NCI-H128 (cell line): ENCODE data around the gene C1orf174.
"Not testable (repeated sequence)": the region's sequence is repeated elsewhere in the genome, so short reads cannot be mapped to it uniquely, and the experiment has no call there.

Experiments used
- DNase-seq: peaks from one replicate; lab custom pipeline; 2025; ENCODE audit not compliant: unreplicated experiment; lab: John Stamatoyannopoulos, UW

Gene C1orf174

GRCh38 chr1:3926956-3927355 is 26.9 kb upstream of the C1orf174 start:
- DNase-seq = no peak

GRCh38 chr1:3925762-3926161 is 25.7 kb upstream of the C1orf174 start:
- DNase-seq = no peak

- no peak for DNase-seq
Observed at GRCh38 chr1:3925256-3925655, 25.2 kb upstream of the C1orf174 start.

GRCh38 chr1:3924825-3925220 is 24.8 kb upstream of the C1orf174 start:
- DNase-seq = peak; percentile 31

- DNase-seq = no peak
Observed at GRCh38 chr1:3924186-3924824, 24.2 kb upstream of the C1orf174 start.

GRCh38 chr1:3923378-3924185 is 23.5 kb upstream of the C1orf174 start:
- no peak for DNase-seq

GRCh38 chr1:3922851-3923250 is 22.8 kb upstream of the C1orf174 start:
- DNase-seq = no peak

GRCh38 chr1:3922201-3922725 is 22.2 kb upstream of the C1orf174 start:
- DNase-seq = no peak

GRCh38 chr1:3921765-3922164 is 21.7 kb upstream of the C1orf174 start:
- DNase-seq = no peak

- no peak for DNase-seq
Observed at GRCh38 chr1:3919706-3920105, 19.6 kb upstream of the C1orf174 start.

- no peak for DNase-seq
Observed at GRCh38 chr1:3918966-3919611, 19.0 kb upstream of the C1orf174 start.

GRCh38 chr1:3918359-3918758 is 18.3 kb upstream of the C1orf174 start:
- not testable (repeated sequence) for DNase-seq

GRCh38 chr1:3917761-3918160 is 17.7 kb upstream of the C1orf174 start:
- DNase-seq = no peak

- no peak for DNase-seq
Observed at GRCh38 chr1:3915551-3916121, 15.6 kb upstream of the C1orf174 start.

GRCh38 chr1:3914911-3915310 is 14.8 kb upstream of the C1orf174 start:
- no peak for DNase-seq

GRCh38 chr1:3914331-3914851 is 14.3 kb upstream of the C1orf174 start:
- no peak for DNase-seq

GRCh38 chr1:3912809-3913685 is 13.0 kb upstream of the C1orf174 start:
- DNase-seq = no peak

GRCh38 chr1:3911981-3912808 is 12.1 kb upstream of the C1orf174 start:
- no peak for DNase-seq
